ENCODE data around the gene AKAP12.
"Not testable (repeated sequence)": the region's sequence is repeated elsewhere in the genome, so short reads cannot be mapped to it uniquely, and the experiment has no call there.

Gene AKAP12

GRCh38 chr6:151351731-151352130 lies 112.0 kb downstream of the AKAP12 start:
- H3K4me1 Mint-ChIP-seq = no peaks in the 10 kb centered on the region
- H3K4me3 Mint-ChIP-seq = no peak overlapping the region
- H3K27me3 Mint-ChIP-seq = peaks cover 6% of the 10 kb centered on the region
- H3K9me3 Mint-ChIP-seq = no peaks in the 10 kb centered on the region
- ATAC-seq = no peak
- H3K27ac Mint-ChIP-seq = no peak overlapping the region
- peaks cover 19% of the 10 kb centered on the region for H3K36me3 Mint-ChIP-seq

DNA sequence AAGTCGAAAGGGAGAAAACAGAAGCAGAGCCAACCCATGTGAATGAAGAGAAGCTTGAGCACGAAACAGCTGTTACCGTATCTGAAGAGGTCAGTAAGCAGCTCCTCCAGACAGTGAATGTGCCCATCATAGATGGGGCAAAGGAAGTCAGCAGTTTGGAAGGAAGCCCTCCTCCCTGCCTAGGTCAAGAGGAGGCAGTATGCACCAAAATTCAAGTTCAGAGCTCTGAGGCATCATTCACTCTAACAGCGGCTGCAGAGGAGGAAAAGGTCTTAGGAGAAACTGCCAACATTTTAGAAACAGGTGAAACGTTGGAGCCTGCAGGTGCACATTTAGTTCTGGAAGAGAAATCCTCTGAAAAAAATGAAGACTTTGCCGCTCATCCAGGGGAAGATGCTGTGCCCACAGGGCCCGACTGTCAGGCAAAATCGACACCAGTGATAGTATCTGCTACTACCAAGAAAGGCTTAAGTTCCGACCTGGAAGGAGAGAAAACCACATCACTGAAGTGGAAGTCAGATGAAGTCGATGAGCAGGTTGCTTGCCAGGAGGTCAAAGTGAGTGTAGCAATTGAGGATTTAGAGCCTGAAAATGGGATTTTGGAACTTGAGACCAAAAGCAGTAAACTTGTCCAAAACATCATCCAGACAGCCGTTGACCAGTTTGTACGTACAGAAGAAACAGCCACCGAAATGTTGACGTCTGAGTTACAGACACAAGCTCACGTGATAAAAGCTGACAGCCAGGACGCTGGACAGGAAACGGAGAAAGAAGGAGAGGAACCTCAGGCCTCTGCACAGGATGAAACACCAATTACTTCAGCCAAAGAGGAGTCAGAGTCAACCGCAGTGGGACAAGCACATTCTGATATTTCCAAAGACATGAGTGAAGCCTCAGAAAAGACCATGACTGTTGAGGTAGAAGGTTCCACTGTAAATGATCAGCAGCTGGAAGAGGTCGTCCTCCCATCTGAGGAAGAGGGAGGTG lies 112.9 kb downstream of the AKAP12 start:
- ATAC-seq = no peak
- H3K27ac Mint-ChIP-seq = no peak overlapping the region
- H3K27me3 Mint-ChIP-seq = no peaks in the 10 kb centered on the region
- peaks cover 19% of the 10 kb centered on the region for H3K36me3 Mint-ChIP-seq
- no peaks in the 10 kb centered on the region for H3K9me3 Mint-ChIP-seq
- H3K4me1 Mint-ChIP-seq = no peaks in the 10 kb centered on the region
- no peak overlapping the region for H3K4me3 Mint-ChIP-seq

- H3K9me3 Mint-ChIP-seq = no peaks in the 10 kb centered on the region
Observed at GRCh38 chr6:151353795-151354194, 114.0 kb downstream of the AKAP12 start.

DNA sequence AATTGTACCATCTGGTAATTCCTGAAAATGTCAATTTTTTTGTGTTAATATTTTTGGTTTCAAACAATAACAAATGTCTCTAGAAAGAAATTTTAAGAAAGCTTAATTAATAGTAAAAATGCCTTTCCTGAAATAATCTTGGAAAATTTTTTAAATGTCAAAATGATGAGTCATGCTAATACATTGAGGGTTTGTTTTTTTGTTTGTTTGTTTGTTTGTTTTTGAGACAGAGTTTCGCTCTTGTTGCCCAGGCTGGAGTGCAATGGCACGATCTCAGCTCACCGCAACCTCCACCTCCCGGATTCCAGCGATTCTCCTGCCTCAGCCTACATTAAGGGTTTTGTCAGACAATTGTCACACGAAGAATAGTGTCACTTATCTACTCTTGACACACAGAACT lies 117.2 kb downstream of the AKAP12 start:
- H3K36me3 Mint-ChIP-seq = peaks cover 12% of the 10 kb centered on the region

More at GRCh38 chr6:151353795-151354194, 114.0 kb downstream of the AKAP12 start:
- Mint-ChIP-seq H3K27me3 (no peaks in the 10 kb centered on the region), H3K4me1 (no peaks in the 10 kb centered on the region), H3K27ac (no peak overlapping the region), H3K36me3 (peaks cover 22% of the 10 kb centered on the region), H3K4me3 (no peak overlapping the region)
- ATAC-seq = no peak

DNA sequence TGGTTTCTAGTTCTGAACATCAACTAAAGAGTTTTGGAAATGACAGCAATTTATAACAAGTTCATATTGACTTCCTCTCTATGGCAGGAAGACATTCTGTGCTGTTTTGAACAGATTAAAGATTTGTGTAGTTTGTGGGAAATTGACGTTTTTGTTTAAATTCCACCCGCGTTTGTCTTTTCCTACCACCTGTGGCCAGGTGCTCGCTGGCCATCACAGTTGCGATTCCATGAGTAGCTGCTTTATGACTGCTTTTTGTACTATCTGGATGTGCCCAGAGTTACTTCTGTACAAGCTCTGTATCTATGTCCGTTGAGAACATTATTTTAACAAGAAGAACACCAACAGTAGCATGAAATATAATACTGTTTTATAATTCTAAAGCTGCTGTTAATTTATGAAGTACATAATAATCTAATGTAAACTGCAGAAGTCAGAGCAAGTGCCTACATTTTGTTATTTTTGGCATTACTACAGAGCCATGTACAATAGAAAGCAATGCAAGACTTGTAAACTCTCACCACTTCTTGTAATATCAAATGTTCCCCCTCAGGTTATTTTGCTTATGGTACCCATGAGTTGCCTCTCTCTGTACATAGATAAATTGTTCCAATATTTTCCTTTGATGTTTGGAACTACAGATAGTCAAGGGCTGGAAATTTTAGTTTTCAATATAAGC lies 118.1 kb downstream of the AKAP12 start:
- H3K4me1 Mint-ChIP-seq = no peaks in the 10 kb centered on the region
- no peaks in the 10 kb centered on the region for H3K27me3 Mint-ChIP-seq
- peaks cover 22% of the 10 kb centered on the region for H3K36me3 Mint-ChIP-seq
- ATAC-seq = no peak
- H3K4me3 Mint-ChIP-seq = no peak overlapping the region
- H3K27ac Mint-ChIP-seq = no peak overlapping the region
- no peaks in the 10 kb centered on the region for H3K9me3 Mint-ChIP-seq

More for the DNA sequence above, 117.2 kb downstream of the AKAP12 start:
- H3K9me3 Mint-ChIP-seq, ATAC-seq, H3K4me1 Mint-ChIP-seq, H3K27me3 Mint-ChIP-seq, H3K4me3 Mint-ChIP-seq, H3K27ac Mint-ChIP-seq: not testable (repeated sequence)

DNA sequence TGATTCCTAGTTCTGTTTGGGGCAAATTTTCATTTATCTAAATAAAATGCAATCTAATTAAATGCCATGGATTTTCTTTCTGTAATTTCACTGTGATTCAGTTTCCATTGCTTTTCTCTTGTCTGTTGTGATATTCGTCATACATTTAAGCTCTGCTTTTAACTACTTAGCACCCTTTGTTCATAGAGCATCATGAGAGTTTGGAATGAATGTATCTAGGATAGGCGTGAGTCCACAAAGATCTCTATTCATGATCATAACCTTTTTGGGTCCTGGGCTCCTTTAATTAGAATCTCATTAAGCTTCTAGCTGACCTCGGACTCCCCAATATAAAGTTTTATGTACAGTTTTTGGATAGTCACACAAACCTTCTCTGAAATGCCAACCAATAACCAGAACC lies 118.7 kb downstream of the AKAP12 start:
- no peaks in the 10 kb centered on the region for H3K27me3 Mint-ChIP-seq
- H3K9me3 Mint-ChIP-seq = no peaks in the 10 kb centered on the region
- H3K4me1 Mint-ChIP-seq = no peaks in the 10 kb centered on the region
- no peak overlapping the region for H3K27ac Mint-ChIP-seq
- no peak overlapping the region for H3K4me3 Mint-ChIP-seq
- H3K36me3 Mint-ChIP-seq = peaks cover 23% of the 10 kb centered on the region
- ATAC-seq = no peak

DNA sequence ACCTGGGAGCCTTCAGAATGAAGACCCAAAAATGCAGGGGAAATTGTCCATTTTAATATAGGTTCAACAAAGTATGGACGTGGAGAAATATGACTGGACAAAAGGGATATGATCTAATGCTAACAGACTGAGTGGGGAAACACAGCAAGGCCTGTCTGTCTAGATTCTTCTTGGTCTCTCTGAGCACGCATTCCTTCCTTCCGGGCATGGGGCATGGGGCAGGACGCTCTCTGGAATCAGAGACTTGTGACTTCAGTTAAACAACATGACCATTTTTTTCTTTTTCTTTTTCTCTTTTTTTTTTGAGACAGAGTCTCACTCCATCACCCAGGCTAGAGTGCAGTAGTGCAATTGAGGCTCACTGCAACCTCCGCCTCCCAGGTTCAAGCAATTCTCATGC lies 119.7 kb downstream of the AKAP12 start:
- H3K4me1 Mint-ChIP-seq = no peaks in the 10 kb centered on the region
- H3K27ac Mint-ChIP-seq = no peak overlapping the region
- no peak overlapping the region for H3K4me3 Mint-ChIP-seq
- peaks cover 29% of the 10 kb centered on the region for H3K36me3 Mint-ChIP-seq
- no peaks in the 10 kb centered on the region for H3K9me3 Mint-ChIP-seq
- H3K27me3 Mint-ChIP-seq = no peaks in the 10 kb centered on the region
- no peak for ATAC-seq

- H3K36me3 Mint-ChIP-seq = peaks cover 59% of the 10 kb centered on the region
- H3K4me3 Mint-ChIP-seq = no peak overlapping the region
Observed at GRCh38 chr6:151365233-151365632, 125.5 kb downstream of the AKAP12 start.

DNA sequence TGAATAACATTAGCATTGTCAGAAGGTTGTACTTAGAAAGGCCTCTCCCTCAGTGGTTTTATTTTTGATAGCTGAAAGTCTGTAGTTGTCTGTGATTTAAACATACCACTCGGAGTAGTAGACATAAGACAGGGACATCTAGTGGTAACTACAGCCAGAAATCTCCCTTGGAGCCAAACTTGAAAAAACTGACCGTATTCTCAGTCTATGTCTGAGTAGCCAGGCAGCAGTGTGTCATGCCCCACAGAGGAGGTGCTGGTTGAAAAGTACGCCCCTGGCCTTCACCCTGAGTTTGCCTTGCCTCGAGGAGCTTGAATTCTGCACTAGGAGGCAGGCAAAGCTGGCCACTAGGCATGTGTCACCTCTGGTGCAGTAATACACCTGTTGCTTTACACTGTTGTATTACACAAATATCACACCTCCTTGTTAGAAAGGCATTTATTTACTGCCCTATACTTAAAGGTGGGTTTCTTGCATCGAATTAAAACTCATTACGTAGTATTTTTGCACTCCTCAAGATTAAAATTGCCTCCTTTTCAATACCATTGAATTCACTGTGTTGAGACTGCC lies 130.8 kb downstream of the AKAP12 start:
- H3K9me3 Mint-ChIP-seq = no peaks in the 10 kb centered on the region
- no peak overlapping the region for H3K4me3 Mint-ChIP-seq
- H3K27ac Mint-ChIP-seq = no peak overlapping the region
- no peak for ATAC-seq
- no peaks in the 10 kb centered on the region for H3K27me3 Mint-ChIP-seq
- H3K36me3 Mint-ChIP-seq = peaks cover 49% of the 10 kb centered on the region
- H3K4me1 Mint-ChIP-seq = peaks cover 23% of the 10 kb centered on the region

More at GRCh38 chr6:151365233-151365632, 125.5 kb downstream of the AKAP12 start:
- Mint-ChIP-seq H3K4me1 (no peaks in the 10 kb centered on the region), H3K27me3 (no peaks in the 10 kb centered on the region), H3K9me3 (no peaks in the 10 kb centered on the region), H3K27ac (no peak overlapping the region)
- ATAC-seq = no peak

- H3K27ac Mint-ChIP-seq = no peak overlapping the region
- no peaks in the 10 kb centered on the region for H3K27me3 Mint-ChIP-seq
- H3K4me1 Mint-ChIP-seq = peaks cover 37% of the 10 kb centered on the region
- no peaks in the 10 kb centered on the region for H3K9me3 Mint-ChIP-seq
- ATAC-seq = no peak
- peaks cover 36% of the 10 kb centered on the region for H3K36me3 Mint-ChIP-seq
- H3K4me3 Mint-ChIP-seq = no peak overlapping the region
Observed at GRCh38 chr6:151372164-151372563, 132.4 kb downstream of the AKAP12 start.

- no peak overlapping the region for H3K4me3 Mint-ChIP-seq
- no peak for ATAC-seq
- H3K27ac Mint-ChIP-seq = no peak overlapping the region
- no peaks in the 10 kb centered on the region for H3K27me3 Mint-ChIP-seq
- H3K4me1 Mint-ChIP-seq = peaks cover 44% of the 10 kb centered on the region
- no peaks in the 10 kb centered on the region for H3K9me3 Mint-ChIP-seq
- H3K36me3 Mint-ChIP-seq = peaks cover 26% of the 10 kb centered on the region
Observed at GRCh38 chr6:151374036-151374683, 134.4 kb downstream of the AKAP12 start.

DNA sequence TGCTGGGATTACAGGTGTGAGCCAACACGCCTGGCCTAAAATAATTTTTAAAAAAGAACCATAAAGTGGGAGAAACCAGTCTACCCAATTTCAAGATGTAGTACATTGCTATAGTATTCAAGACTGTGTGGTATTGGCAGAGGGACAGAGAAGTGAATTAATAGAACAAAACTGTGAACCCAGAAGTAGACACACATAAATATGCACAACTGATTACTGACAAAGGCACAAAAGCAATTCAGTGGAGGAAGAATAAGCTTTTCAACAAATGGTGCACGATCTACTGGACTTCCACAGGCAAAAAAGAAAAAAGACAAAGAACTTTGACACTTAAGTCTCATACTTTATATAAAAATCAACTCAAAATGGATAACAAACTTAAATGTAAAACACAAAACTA lies 136.1 kb downstream of the AKAP12 start:
- ATAC-seq = no peak
- peaks cover 57% of the 10 kb centered on the region for H3K4me1 Mint-ChIP-seq
- H3K27ac Mint-ChIP-seq = no peak overlapping the region
- H3K9me3 Mint-ChIP-seq = no peaks in the 10 kb centered on the region
- H3K4me3 Mint-ChIP-seq = no peak overlapping the region
- peaks cover 20% of the 10 kb centered on the region for H3K36me3 Mint-ChIP-seq
- no peaks in the 10 kb centered on the region for H3K27me3 Mint-ChIP-seq

GRCh38 chr6:151376440-151376839 lies 136.7 kb downstream of the AKAP12 start:
- H3K27ac Mint-ChIP-seq = no peak overlapping the region
- no peaks in the 10 kb centered on the region for H3K9me3 Mint-ChIP-seq

GRCh38 chr6:151377095-151377494 lies 137.3 kb downstream of the AKAP12 start:
- no peak for ATAC-seq
- peaks cover 8% of the 10 kb centered on the region for H3K36me3 Mint-ChIP-seq
- no peaks in the 10 kb centered on the region for H3K27me3 Mint-ChIP-seq
- no peak overlapping the region for H3K4me3 Mint-ChIP-seq
- H3K27ac Mint-ChIP-seq = no peak overlapping the region
- no peaks in the 10 kb centered on the region for H3K9me3 Mint-ChIP-seq
- H3K4me1 Mint-ChIP-seq = peaks cover 54% of the 10 kb centered on the region

More at GRCh38 chr6:151376440-151376839, 136.7 kb downstream of the AKAP12 start:
- Mint-ChIP-seq H3K36me3 (peaks cover 14% of the 10 kb centered on the region), H3K4me1 (peaks cover 60% of the 10 kb centered on the region), H3K4me3 (no peak overlapping the region), H3K27me3 (no peaks in the 10 kb centered on the region)
- ATAC-seq = peak; percentile 78
